ENCODE results near the gene TAF11. TPM values are rescaled to one million over a fixed set of nuclear protein-coding genes. Genes with fewer than 3 reads are reported as not detected.

TAF11 gene
- total and polyA plus RNA-seq, 8 donors = 8.7 to 30.0 (median 10.9) TPM

GRCh38 chr6:34928695-34929094, 40.9 kb upstream of the TAF11 start:
- intact Hi-C loops (cut with DNase I) = no loop called here
- no peak for DNase-seq
- H3K27me3 ChIP-seq = no peaks in the 10 kb centered on the region
- 88 to 95% methylated on average over 1 of the region's 1 CpG for WGBS, 2 donors
- FAIRE-seq = no peak
- no peaks in the 10 kb centered on the region for H3K36me3 ChIP-seq
- no peak overlapping the region for H3K27ac ChIP-seq
- H3K4me1 ChIP-seq = peaks cover 0 to 10% (median 9%) of the 10 kb centered on the region in 3 donors
- H3K9me3 ChIP-seq = no peaks in the 10 kb centered on the region
- no peak overlapping the region for H3K4me3 ChIP-seq
- ATAC-seq = no peak
- no peak for TF ChIP-seq CTCF (IDR thresholded peaks at IDR 0.05)

DNA sequence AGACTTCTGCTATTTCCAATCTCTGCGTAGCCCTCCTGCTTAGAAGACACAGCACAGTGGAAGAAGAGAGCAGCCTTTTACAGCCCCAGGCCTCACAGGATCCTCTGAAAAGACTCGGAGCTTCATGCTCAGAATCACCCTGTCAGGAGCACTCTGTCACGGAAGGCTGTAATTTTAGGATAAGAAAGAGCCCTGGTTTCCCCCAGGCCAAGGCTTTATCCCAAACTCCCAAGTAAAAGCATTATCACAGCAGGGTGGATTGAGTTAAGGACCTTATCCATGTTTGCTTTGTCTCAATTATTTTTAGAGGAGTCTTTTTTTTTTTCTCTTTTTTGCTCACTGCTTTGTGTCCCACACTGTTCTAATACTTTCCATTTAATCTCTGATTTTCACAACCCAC, 40.4 kb upstream of the TAF11 start:
- H3K4me1 ChIP-seq = peaks cover 0 to 10% (median 9%) of the 10 kb centered on the region in 3 donors
- no peak overlapping the region for H3K4me3 ChIP-seq
- ATAC-seq (no peak), FAIRE-seq (no peak), DNase-seq (no peak)
- no peaks in the 10 kb centered on the region for H3K9me3 ChIP-seq
- no peak for TF ChIP-seq CTCF (IDR thresholded peaks at IDR 0.05)
- no peak overlapping the region for H3K27ac ChIP-seq
- intact Hi-C loops (cut with DNase I) = no loop called here
- H3K27me3 ChIP-seq = no peaks in the 10 kb centered on the region
- WGBS, 2 donors = 83 to 91% methylated on average over 3 of the region's 3 CpGs
- no peaks in the 10 kb centered on the region for H3K36me3 ChIP-seq

DNA sequence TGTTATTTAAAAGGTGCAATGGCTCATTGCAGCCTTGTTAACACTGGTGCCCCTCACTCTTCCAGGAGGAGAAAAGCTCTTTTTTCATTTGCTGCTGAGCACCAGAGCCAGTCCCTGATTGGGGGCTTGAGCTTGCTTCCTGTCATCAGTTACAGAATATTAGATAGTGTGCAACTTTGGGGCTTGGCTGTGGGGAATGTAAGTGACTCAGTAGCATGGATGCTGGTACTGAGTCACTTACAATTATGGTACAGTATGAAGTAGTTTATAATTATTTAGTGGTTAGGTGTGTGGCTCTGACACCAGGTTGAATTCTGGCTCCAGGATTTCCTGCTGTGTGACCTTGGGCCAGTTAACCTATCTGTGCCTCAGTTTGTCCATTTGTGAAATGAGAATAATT, 38.8 kb upstream of the TAF11 start:
- FAIRE-seq (no peak), DNase-seq (no peak), ATAC-seq (no peak)
- Histone ChIP-seq H3K9me3 (no peaks in the 10 kb centered on the region), H3K4me3 (no peak overlapping the region), H3K36me3 (no peaks in the 10 kb centered on the region), H3K27me3 (no peaks in the 10 kb centered on the region), H3K4me1 (peaks cover 0 to 10% (median 9%) of the 10 kb centered on the region in 3 donors), H3K27ac (no peak overlapping the region)
- intact Hi-C loops (cut with DNase I) = no loop called here
- TF ChIP-seq CTCF (IDR thresholded peaks at IDR 0.05) = no peak

DNA sequence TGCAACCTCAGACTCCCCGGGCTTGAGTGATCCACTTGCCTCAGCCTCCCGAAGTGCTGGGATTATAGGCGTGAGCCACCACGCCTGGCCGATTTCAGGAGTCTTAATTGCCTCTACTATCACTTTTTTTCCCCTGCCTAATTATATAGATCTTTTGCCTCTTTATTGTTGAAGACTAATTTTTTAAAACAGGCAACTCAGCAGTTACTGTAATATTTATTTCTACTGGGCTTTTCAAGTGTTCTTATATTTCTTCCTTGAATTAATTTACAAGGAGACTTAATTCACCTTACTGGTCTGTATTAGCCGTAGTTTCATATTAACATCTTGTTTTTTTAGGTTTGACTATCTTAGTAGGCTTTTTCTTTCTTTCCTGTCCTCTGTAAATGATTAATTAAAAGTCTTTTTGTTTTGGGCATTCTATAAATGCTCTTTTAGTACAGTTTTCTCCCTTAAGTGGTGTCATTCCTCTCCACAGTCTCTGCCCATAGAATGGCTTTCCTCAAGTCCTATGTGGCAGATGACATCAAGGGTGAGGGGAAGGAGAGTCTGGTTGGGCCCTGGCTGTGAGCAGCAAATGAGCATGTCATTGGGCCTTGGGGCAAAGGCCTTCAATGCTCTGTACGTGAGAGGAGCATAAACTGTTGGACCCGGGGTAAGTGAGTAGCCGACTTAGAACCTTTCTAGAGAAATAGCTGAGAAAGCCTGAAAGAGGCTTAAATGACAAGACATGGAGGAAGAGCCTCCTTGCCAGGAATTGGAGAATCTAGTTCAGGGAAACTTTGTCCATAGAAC, 37.2 kb upstream of the TAF11 start:
- Histone ChIP-seq H3K4me1 (peaks cover 0 to 9% (median 8%) of the 10 kb centered on the region in 3 donors), H3K4me3 (no peak overlapping the region), H3K27me3 (no peaks in the 10 kb centered on the region), H3K27ac (no peak overlapping the region), H3K9me3 (no peaks in the 10 kb centered on the region), H3K36me3 (no peaks in the 10 kb centered on the region)
- TF ChIP-seq CTCF (IDR thresholded peaks at IDR 0.05) = no peak
- WGBS, 2 donors = 94 to 96% methylated on average over 9 of the region's 9 CpGs
- intact Hi-C loops (cut with DNase I) = no loop called here
- no peak for ATAC-seq
- no peak for FAIRE-seq
- DNase-seq = no peak

GRCh38 chr6:34922177-34922663, 34.4 kb upstream of the TAF11 start:
- 75 to 82% methylated on average over 3 of the region's 3 CpGs for WGBS, 2 donors
- Histone ChIP-seq H3K9me3 (no peaks in the 10 kb centered on the region), H3K36me3 (no peaks in the 10 kb centered on the region), H3K4me3 (no peak overlapping the region), H3K27me3 (no peaks in the 10 kb centered on the region), H3K27ac (no peak overlapping the region), H3K4me1 (no peaks in the 10 kb centered on the region)
- DNase-seq = no peak
- TF ChIP-seq CTCF (IDR thresholded peaks at IDR 0.05) = no peak
- FAIRE-seq = no peak
- intact Hi-C loops (cut with DNase I) = no loop called here
- no peak for ATAC-seq
